Cerebellar nuclear complex (tissue), 1 donor: Measurements from ENCODE around the gene BLM.
"Not testable (repeated sequence)": the region's sequence is repeated elsewhere in the genome, so short reads cannot be mapped to it uniquely, and the experiment has no call there.

Experiments used
- DNase-seq, 2 experiments: peaks; one replicate each; lab custom pipeline; 2025; lab: John Stamatoyannopoulos, UW

The BLM gene

GRCh38 chr15:90735923-90736322, 18.8 kb downstream of the BLM start:
- DNase-seq = no peak

- DNase-seq = not testable (repeated sequence)
Observed at GRCh38 chr15:90740545-90740944, 23.4 kb downstream of the BLM start.

GRCh38 chr15:90742087-90742486, 24.9 kb downstream of the BLM start:
- DNase-seq = no peak

- DNase-seq = no peak
Observed at GRCh38 chr15:90743407-90743806, 26.3 kb downstream of the BLM start.

GRCh38 chr15:90744759-90745402, 27.7 kb downstream of the BLM start:
- DNase-seq = no peak

- DNase-seq = no peak
Observed at GRCh38 chr15:90749754-90750153, 32.6 kb downstream of the BLM start.

GRCh38 chr15:90750186-90750585, 33.0 kb downstream of the BLM start:
- no peak for DNase-seq

- no peak for DNase-seq
Observed at GRCh38 chr15:90751300-90751825, 34.2 kb downstream of the BLM start.

GRCh38 chr15:90756916-90757315, 39.8 kb downstream of the BLM start:
- DNase-seq = no peak

GRCh38 chr15:90757461-90757860, 40.3 kb downstream of the BLM start:
- no peak for DNase-seq

GRCh38 chr15:90760661-90761232, 43.6 kb downstream of the BLM start:
- no peak for DNase-seq

- DNase-seq = no peak
Observed at GRCh38 chr15:90761629-90762028, 44.5 kb downstream of the BLM start.

- DNase-seq = no peak
Observed at GRCh38 chr15:90762109-90762508, 45.0 kb downstream of the BLM start.

- no peak for DNase-seq
Observed at GRCh38 chr15:90763366-90764099, 46.4 kb downstream of the BLM start.

- DNase-seq = no peak
Observed at GRCh38 chr15:90765531-90765930, 48.4 kb downstream of the BLM start.

- DNase-seq = no peak
Observed at GRCh38 chr15:90765966-90766365, 48.8 kb downstream of the BLM start.

GRCh38 chr15:90769375-90769774, 52.2 kb downstream of the BLM start:
- no peak for DNase-seq

- DNase-seq = no peak
Observed at GRCh38 chr15:90773485-90773884, 56.3 kb downstream of the BLM start.

- no peak for DNase-seq
Observed at GRCh38 chr15:90774731-90775514, 57.8 kb downstream of the BLM start.

- DNase-seq = no peak
Observed at GRCh38 chr15:90780916-90781315, 63.8 kb downstream of the BLM start.

- DNase-seq = no peak
Observed at GRCh38 chr15:90782442-90782841, 65.3 kb downstream of the BLM start.

- DNase-seq = no peak
Observed at GRCh38 chr15:90787881-90788280, 70.7 kb downstream of the BLM start.
